Measurements from ENCODE around the gene OR6M1.

GRCh38 chr11:123799438-123799837, 6.7 kb downstream of the OR6M1 start:
- TF ChIP-seq, protein P1, sequence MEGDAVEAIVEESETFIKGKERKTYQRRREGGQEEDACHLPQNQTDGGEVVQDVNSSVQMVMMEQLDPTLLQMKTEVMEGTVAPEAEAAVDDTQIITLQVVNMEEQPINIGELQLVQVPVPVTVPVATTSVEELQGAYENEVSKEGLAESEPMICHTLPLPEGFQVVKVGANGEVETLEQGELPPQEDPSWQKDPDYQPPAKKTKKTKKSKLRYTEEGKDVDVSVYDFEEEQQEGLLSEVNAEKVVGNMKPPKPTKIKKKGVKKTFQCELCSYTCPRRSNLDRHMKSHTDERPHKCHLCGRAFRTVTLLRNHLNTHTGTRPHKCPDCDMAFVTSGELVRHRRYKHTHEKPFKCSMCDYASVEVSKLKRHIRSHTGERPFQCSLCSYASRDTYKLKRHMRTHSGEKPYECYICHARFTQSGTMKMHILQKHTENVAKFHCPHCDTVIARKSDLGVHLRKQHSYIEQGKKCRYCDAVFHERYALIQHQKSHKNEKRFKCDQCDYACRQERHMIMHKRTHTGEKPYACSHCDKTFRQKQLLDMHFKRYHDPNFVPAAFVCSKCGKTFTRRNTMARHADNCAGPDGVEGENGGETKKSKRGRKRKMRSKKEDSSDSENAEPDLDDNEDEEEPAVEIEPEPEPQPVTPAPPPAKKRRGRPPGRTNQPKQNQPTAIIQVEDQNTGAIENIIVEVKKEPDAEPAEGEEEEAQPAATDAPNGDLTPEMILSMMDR (conservative IDR thresholded peaks at IDR 0.05): no peak
- no peak for TF ChIP-seq EZH2 (IDR thresholded peaks at IDR 0.05; ENCODE audit: low read depth)
